SU-DHL-6 (cell line): ENCODE measurements around the gene SLC38A3.

Experiments
- H2AFZ ChIP-seq: fragments of 200-600 bp; sonication (generic); 2 replicates; pipeline ENCODE4 v1.6.1; 2014; ENCODE audit warnings: low read depth, mild to moderate bottlenecking, moderate library complexity, mixed read lengths, antibody characterized with exemption, low read length; ENCODE audit not compliant: severe bottlenecking
- H3F3A ChIP-seq: fragments of 200-600 bp; shearing (Covaris generic); 2 replicates; pipeline ENCODE4 v1.6.0; 2016; ENCODE audit warnings: antibody characterized with exemption, mild to moderate bottlenecking; ENCODE audit not compliant: insufficient read depth
- H3K27ac ChIP-seq: fragments of 200-600 bp; sonication (generic); 2 replicates; pipeline ENCODE4 v1.5.1; 2016; ENCODE audit warnings: low read depth, mild to moderate bottlenecking, low read length, moderate library complexity, mixed read lengths
- H3K27me3 ChIP-seq: fragments of 200-600 bp; sonication (generic), shearing (Covaris generic); 2 replicates; pipeline ENCODE4 v1.6.0; 2014; ENCODE audit warnings: mild to moderate bottlenecking, low read length
- H3K36me3 ChIP-seq: fragments of 200-600 bp; sonication (generic); 2 replicates; pipeline ENCODE4 v1.6.1; 2014; ENCODE audit warnings: mild to moderate bottlenecking, low read length, mixed read lengths
- H3K4me2 ChIP-seq: fragments of 300-600, 200-600 bp; shearing (Covaris generic), sonication (generic); 2 replicates; pipeline ENCODE4 v1.6.0; 2014; ENCODE audit warnings: low read length, low read depth, mild to moderate bottlenecking; ENCODE audit not compliant: poor library complexity, severe bottlenecking
- H3K4me3 ChIP-seq: fragments of 200-600 bp; sonication (generic); 2 replicates; pipeline ENCODE4 v1.5.1; 2014; ENCODE audit warnings: antibody characterized with exemption, low read length, mild to moderate bottlenecking, mixed read lengths; ENCODE audit not compliant: insufficient read depth, poor library complexity, severe bottlenecking
- H3K79me2 ChIP-seq: fragments of 200-600 bp; sonication (generic); 2 replicates; pipeline ENCODE4 v1.6.1; 2014; ENCODE audit warnings: mild to moderate bottlenecking, low read length, moderate library complexity; ENCODE audit not compliant: insufficient read depth
- H3K9ac ChIP-seq: fragments of 200-600 bp; sonication (generic); 2 replicates; pipeline ENCODE4 v1.7.0; 2014; ENCODE audit warnings: mild to moderate bottlenecking, low read length
- H3K9me2 ChIP-seq: fragments of 200-600 bp; sonication (generic); replicated peaks from 2 replicates; pipeline ENCODE4 v1.6.1; 2014; ENCODE audit warnings: low read length; ENCODE audit not compliant: insufficient read depth
- H3K9me3 ChIP-seq: fragments of 200-600 bp; sonication (generic); 2 replicates; pipeline ENCODE4 v1.6.1; 2014; ENCODE audit warnings: low read length, mixed read lengths; ENCODE audit not compliant: insufficient read depth
- H4K20me1 ChIP-seq: fragments of 200-600 bp; sonication (generic); 2 replicates; pipeline ENCODE4 v1.6.1; 2014; ENCODE audit warnings: low read depth, mild to moderate bottlenecking, antibody characterized with exemption, low read length, moderate library complexity, mixed read lengths
- CTCF ChIP-seq: fragments of 200-600 bp; sonication (generic); IDR thresholded peaks from one replicate; pipeline ENCODE4 v1.5.1; 2017; ENCODE audit warnings: antibody characterized with exemption, mild to moderate bottlenecking, low read length, moderate library complexity; ENCODE audit not compliant: insufficient read depth, poor library complexity, severe bottlenecking
- EZH2phosphoT487 ChIP-seq: fragments of 200-600 bp; sonication (generic), shearing (Covaris generic); conservative IDR thresholded peaks from 2 replicates; pipeline ENCODE4 v1.6.1; 2018; ENCODE audit warnings: mild to moderate bottlenecking, antibody characterized with exemption, low read length, moderate library complexity, mixed read lengths

The SLC38A3 gene

GRCh38 chr3:50218448-50218847 is 13.4 kb downstream of the SLC38A3 start:
- H3K9ac ChIP-seq = no peak overlapping the region
- no peak overlapping the region for H2AFZ ChIP-seq
- no peaks in the 10 kb centered on the region for H3F3A ChIP-seq
- TF ChIP-seq CTCF = no peak
- no peak for TF ChIP-seq EZH2phosphoT487
- no peaks in the 10 kb centered on the region for H3K36me3 ChIP-seq
- no peak overlapping the region for H3K4me2 ChIP-seq
- H3K9me2 ChIP-seq = no peaks in the 10 kb centered on the region
- H3K79me2 ChIP-seq = no peaks in the 10 kb centered on the region
- no peaks in the 10 kb centered on the region for H4K20me1 ChIP-seq
- no peak overlapping the region for H3K27ac ChIP-seq
- no peak overlapping the region for H3K4me3 ChIP-seq
- no peaks in the 10 kb centered on the region for H3K27me3 ChIP-seq
- H3K9me3 ChIP-seq = no peaks in the 10 kb centered on the region

DNA sequence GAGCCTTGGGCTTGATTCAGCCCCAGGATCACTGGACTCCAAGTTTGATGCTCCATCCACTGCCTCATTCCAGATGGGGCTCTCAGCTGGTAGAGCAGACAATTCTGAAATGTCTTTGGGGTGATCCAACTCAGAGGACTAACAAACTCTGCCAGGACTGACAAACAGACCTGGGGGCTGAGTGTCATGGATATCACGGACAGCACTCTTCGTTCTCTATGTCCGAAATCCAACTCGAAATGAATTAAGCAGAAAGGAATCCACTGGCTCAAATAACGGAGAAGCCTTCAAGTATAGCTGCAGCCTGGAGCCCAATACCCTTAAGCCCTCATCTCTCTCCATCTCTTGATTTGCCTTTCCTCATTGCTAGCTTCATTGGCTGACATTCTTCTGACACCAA is 14.2 kb downstream of the SLC38A3 start:
- TF ChIP-seq CTCF (no peak), EZH2phosphoT487 (no peak)
- H3K9me2 ChIP-seq = no peaks in the 10 kb centered on the region
- H3K4me2 ChIP-seq = no peak overlapping the region
- H3K9me3 ChIP-seq = no peaks in the 10 kb centered on the region
- H3K36me3 ChIP-seq = no peaks in the 10 kb centered on the region
- no peak overlapping the region for H3K4me3 ChIP-seq
- H3K79me2 ChIP-seq = no peaks in the 10 kb centered on the region
- H3F3A ChIP-seq = no peaks in the 10 kb centered on the region
- no peak overlapping the region for H3K27ac ChIP-seq
- H3K9ac ChIP-seq = no peak overlapping the region
- no peaks in the 10 kb centered on the region for H3K27me3 ChIP-seq
- no peak overlapping the region for H2AFZ ChIP-seq
- H4K20me1 ChIP-seq = no peaks in the 10 kb centered on the region

DNA sequence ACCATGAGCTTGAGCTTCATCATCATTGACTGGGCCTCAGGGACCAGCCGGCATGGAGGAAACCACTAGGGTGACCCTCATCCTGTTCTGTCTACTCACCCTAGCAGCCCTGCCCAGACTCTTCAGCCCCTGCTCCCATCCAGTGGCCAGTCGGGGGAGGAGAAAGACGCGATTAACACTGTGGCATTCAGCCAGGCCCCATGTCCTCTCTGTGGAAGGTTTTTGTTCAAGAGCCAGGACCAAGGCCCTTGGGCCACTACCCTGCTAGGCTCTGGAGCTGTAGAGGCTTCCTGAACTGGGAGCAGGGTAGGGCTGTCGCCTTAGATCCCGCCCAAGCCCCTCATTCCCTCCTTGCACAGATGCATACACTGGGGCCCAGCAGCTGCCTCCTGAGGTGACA is 15.0 kb downstream of the SLC38A3 start:
- no peak for TF ChIP-seq EZH2phosphoT487
- TF ChIP-seq CTCF = no peak
- Histone ChIP-seq H3K9me2 (no peaks in the 10 kb centered on the region), H4K20me1 (no peaks in the 10 kb centered on the region), H3K79me2 (no peaks in the 10 kb centered on the region), H3K27me3 (no peaks in the 10 kb centered on the region), H3K36me3 (no peaks in the 10 kb centered on the region), H3K4me3 (no peak overlapping the region), H3K4me2 (no peak overlapping the region), H3K9ac (no peak overlapping the region), H2AFZ (no peak overlapping the region), H3K27ac (no peak overlapping the region), H3F3A (no peaks in the 10 kb centered on the region), H3K9me3 (no peaks in the 10 kb centered on the region)

- H2AFZ ChIP-seq = no peak overlapping the region
- H3F3A ChIP-seq = no peaks in the 10 kb centered on the region
- no peak overlapping the region for H3K4me2 ChIP-seq
Observed at GRCh38 chr3:50221051-50221410, 16.0 kb downstream of the SLC38A3 start.

More at GRCh38 chr3:50221051-50221410, 16.0 kb downstream of the SLC38A3 start:
- no peak for TF ChIP-seq EZH2phosphoT487
- no peak for TF ChIP-seq CTCF
- Histone ChIP-seq H3K9me3 (no peaks in the 10 kb centered on the region), H3K27ac (no peak overlapping the region), H3K4me3 (no peak overlapping the region), H3K27me3 (no peaks in the 10 kb centered on the region), H3K36me3 (no peaks in the 10 kb centered on the region), H3K9ac (no peak overlapping the region), H3K9me2 (no peaks in the 10 kb centered on the region), H4K20me1 (no peaks in the 10 kb centered on the region), H3K79me2 (no peaks in the 10 kb centered on the region)
